Bronchial epithelial cell (primary cell): ENCODE measurements around the gene SLC40A1. TPM values are rescaled to one million over a fixed set of nuclear protein-coding genes. Genes with fewer than 3 reads are reported as not detected.
"Not testable (repeated sequence)": the region's sequence is repeated elsewhere in the genome, so short reads cannot be mapped to it uniquely, and the experiment has no call there.

ENCODE experiments used
- DNase-seq: peaks from one replicate; pipeline ENCODE4 v3.0.0-alpha.2; 2010; ENCODE audit warnings: low read depth
- FAIRE-seq: peaks from 2 replicates; lab custom pipeline; 2011; peaks lifted over from hg19 to GRCh38; lab: Jason Lieb, UNC
- H3K27me3 ChIP-seq: 2 replicates; pipeline ENCODE4 v1.5.1; 2011; ENCODE audit warnings: low read length; ENCODE audit not compliant: control insufficient read depth, insufficient read depth
- H3K36me3 ChIP-seq: 2 replicates; pipeline ENCODE4 v1.5.1; 2011; ENCODE audit warnings: low read length; ENCODE audit not compliant: control insufficient read depth, insufficient read depth
- H3K4me3 ChIP-seq: 2 replicates; pipeline ENCODE4 v1.5.1; 2011; ENCODE audit warnings: mild to moderate bottlenecking, low read depth, low read length, control low read depth
- total RNA-seq: library from RNA; depleted of rRNA; stranded (reverse); fragments of >200 nt; gene quantifications from 2 replicates; pipeline ENCODE4 v1.2.1, GENCODE V29; 2014
- TF ChIP-seq, protein P1 (sequence below): IDR thresholded peaks from 2 replicates; pipeline ENCODE4 v1.5.1; 2011; ENCODE audit warnings: mild to moderate bottlenecking, moderate library complexity, low read length, control low read depth, inconsistent platforms; ENCODE audit not compliant: insufficient read depth, severe bottlenecking

SLC40A1 gene
- total RNA-seq, 1 donor from 2014 or later, result 1.1 TPM

GRCh38 chr2:189608795-189609422, 28.3 kb upstream of the SLC40A1 start:
- TF ChIP-seq, protein P1, sequence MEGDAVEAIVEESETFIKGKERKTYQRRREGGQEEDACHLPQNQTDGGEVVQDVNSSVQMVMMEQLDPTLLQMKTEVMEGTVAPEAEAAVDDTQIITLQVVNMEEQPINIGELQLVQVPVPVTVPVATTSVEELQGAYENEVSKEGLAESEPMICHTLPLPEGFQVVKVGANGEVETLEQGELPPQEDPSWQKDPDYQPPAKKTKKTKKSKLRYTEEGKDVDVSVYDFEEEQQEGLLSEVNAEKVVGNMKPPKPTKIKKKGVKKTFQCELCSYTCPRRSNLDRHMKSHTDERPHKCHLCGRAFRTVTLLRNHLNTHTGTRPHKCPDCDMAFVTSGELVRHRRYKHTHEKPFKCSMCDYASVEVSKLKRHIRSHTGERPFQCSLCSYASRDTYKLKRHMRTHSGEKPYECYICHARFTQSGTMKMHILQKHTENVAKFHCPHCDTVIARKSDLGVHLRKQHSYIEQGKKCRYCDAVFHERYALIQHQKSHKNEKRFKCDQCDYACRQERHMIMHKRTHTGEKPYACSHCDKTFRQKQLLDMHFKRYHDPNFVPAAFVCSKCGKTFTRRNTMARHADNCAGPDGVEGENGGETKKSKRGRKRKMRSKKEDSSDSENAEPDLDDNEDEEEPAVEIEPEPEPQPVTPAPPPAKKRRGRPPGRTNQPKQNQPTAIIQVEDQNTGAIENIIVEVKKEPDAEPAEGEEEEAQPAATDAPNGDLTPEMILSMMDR, result no peak
- FAIRE-seq (no peak), DNase-seq (peak; percentile 80)
- no peaks in the 10 kb centered on the region for H3K27me3 ChIP-seq
- H3K4me3 ChIP-seq, result no peak overlapping the region
- no peaks in the 10 kb centered on the region for H3K36me3 ChIP-seq

- Histone ChIP-seq H3K36me3 (no peaks in the 10 kb centered on the region), H3K27me3 (no peaks in the 10 kb centered on the region), H3K4me3 (no peak overlapping the region)
- TF ChIP-seq, protein P1, result no peak
- FAIRE-seq (no peak), DNase-seq (no peak)
Observed at GRCh38 chr2:189608170-189608569, 27.6 kb upstream of the SLC40A1 start.

DNA sequence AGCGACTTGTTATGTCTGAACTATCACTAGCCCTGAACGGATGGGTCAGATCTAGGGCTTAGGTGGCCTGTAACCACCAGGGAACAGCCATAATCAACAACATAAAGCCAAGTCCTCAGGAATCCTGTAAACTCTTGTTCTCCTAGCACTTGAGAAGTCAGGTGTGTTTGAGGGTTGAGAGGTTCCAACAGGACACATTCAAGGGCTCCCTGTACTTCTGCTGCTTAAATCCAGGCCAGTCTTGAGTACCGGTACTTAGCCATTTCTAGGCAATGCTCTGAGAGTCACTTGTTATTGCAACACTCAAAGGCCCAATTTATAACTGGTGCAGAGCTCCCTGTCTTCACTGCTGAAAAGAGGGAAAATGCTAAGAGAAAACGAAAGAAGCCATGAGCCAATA, 21.6 kb upstream of the SLC40A1 start:
- FAIRE-seq (no peak), DNase-seq (no peak)
- no peak overlapping the region for H3K4me3 ChIP-seq
- no peaks in the 10 kb centered on the region for H3K36me3 ChIP-seq
- no peaks in the 10 kb centered on the region for H3K27me3 ChIP-seq
- TF ChIP-seq, protein P1, result no peak

GRCh38 chr2:189601652-189602051, 21.1 kb upstream of the SLC40A1 start:
- H3K27me3 ChIP-seq, FAIRE-seq, DNase-seq, H3K4me3 ChIP-seq, H3K36me3 ChIP-seq: not testable (repeated sequence)

GRCh38 chr2:189601043-189601442, 20.5 kb upstream of the SLC40A1 start:
- no peak for FAIRE-seq
- Histone ChIP-seq H3K27me3 (no peaks in the 10 kb centered on the region), H3K36me3 (no peaks in the 10 kb centered on the region), H3K4me3 (no peak overlapping the region)
- TF ChIP-seq, protein P1, result no peak
- peak; percentile 83 for DNase-seq

DNA sequence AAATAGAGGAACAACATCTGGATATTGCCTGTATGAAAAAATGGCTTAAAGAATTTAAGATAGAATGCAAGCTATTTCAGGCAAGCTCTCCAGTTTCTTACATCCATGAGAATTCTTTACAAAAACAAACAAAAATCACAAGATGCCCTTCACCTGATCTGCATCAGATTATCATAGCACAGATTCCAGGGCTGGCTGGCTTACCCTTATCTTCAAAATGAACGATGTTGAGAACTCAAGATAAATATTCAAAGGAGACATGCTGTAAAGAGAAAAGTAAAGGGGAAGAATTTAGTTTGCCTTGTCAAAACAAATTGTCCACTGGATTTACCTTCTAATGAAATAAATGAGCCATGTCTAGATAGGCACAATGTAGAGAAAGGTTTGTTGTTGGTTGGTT, 18.7 kb upstream of the SLC40A1 start:
- no peak overlapping the region for H3K4me3 ChIP-seq
- no peaks in the 10 kb centered on the region for H3K36me3 ChIP-seq
- DNase-seq, result no peak
- H3K27me3 ChIP-seq, result no peaks in the 10 kb centered on the region
- TF ChIP-seq, protein P1, result no peak
- FAIRE-seq, result no peak
